Activated T-helper 1 cell treated with anti-CD3 and anti-CD28 coated beads, Interleukin-2, amount 50 U/mL, for 16 hours (primary cell): Measurements from ENCODE around the gene MACF1.
"Not testable (repeated sequence)": the region's sequence is repeated elsewhere in the genome, so short reads cannot be mapped to it uniquely, and the experiment has no call there.

Experiments
- DNase-seq, 2 donors: peaks; one replicate each; pipeline ENCODE4 v3.0.0-alpha.2; 2020; ENCODE audit warnings: low read depth in 1 of 2, low spot score in 1 of 2

Gene MACF1

DNA sequence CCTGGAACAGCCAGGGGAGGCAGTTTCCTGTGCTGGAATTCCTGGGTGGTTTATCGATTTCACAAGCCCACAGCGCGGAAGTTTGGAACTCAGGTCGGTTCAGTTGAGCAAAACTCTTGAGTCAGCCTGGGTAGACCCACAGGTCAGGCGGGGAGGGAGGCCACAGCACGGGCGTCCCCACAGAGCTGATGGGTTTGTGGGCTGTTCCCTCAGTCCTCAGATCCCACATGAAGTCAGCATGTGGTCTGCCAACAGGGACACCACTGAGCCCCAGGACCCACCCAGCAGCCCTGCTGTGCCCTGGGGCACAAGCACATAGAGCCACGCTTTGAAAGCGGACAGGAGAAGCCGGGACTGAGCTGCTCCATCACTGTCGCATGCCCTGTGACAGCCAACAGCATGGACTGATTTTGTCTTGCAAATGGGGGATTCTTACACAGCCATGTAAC, 304.4 kb downstream of the MACF1 start:
- no peak for DNase-seq

DNA sequence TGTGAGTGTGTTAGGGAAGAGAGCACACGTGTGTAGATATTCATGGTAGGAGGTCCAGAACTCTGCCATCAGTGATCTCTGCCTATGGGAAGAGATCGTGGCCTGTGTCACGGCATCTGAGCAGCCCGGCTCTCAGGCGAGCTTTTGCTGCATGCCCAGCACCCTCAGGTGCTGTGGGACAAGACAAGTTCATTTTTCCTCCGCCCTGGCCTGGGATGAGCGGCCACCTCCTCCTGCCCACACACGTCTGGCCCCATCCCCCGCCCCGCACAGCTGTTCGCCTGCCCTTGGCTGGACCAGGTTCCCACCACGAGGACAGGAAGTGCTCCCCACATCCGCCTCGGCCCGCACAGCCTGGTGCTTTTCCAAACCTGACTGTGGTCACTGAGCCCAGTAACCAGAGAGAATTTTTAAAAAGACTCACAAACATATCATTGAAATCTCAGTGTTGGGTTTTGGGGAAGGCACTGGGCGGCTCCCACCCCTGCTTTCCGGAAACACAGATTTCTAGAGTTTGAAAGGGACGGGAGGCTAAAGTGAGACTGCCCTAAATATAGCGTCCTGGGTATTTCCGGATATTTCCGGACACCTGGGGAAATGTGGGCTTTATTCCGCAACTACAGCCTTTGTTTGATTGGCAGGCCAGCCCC, 305.0 kb downstream of the MACF1 start:
- no peak for DNase-seq

GRCh38 chr1:39510570-39511186, 306.2 kb downstream of the MACF1 start:
- not testable (repeated sequence) for DNase-seq

- DNase-seq: not testable (repeated sequence)
Measured at GRCh38 chr1:39511477-39511876, 307.0 kb downstream of the MACF1 start.

DNA sequence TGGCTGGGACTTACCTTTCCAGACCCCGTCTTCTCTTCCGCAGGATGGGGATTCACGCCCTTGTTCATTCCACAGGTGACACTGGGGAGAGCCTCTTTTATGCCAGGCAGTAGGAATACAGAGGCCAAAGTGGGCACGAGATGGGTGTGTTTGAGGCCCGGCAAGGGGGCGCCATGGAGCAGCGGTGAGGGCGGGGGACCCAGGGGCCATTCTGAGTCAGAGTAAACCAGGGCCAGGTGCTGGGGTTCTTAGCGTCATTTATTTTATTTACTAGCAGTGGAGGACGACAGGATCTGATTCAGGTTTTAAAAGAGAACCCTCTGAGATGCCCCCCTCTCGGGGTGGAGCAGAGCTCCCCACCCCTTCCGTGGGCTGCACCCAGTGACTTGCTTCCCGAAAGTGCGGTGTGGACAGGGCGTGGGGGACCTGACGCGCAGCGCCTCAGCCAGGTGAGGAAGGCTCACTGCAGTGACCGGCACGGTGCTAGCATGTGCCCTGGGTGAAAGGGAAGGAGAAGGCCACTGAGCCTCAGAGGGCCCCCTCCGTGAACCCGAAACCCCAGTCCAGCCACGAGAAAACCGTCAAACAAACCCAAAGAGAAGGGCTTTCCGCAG, 307.8 kb downstream of the MACF1 start:
- DNase-seq: not testable (repeated sequence)

GRCh38 chr1:39514710-39515124, 310.2 kb downstream of the MACF1 start:
- not testable (repeated sequence) for DNase-seq

DNA sequence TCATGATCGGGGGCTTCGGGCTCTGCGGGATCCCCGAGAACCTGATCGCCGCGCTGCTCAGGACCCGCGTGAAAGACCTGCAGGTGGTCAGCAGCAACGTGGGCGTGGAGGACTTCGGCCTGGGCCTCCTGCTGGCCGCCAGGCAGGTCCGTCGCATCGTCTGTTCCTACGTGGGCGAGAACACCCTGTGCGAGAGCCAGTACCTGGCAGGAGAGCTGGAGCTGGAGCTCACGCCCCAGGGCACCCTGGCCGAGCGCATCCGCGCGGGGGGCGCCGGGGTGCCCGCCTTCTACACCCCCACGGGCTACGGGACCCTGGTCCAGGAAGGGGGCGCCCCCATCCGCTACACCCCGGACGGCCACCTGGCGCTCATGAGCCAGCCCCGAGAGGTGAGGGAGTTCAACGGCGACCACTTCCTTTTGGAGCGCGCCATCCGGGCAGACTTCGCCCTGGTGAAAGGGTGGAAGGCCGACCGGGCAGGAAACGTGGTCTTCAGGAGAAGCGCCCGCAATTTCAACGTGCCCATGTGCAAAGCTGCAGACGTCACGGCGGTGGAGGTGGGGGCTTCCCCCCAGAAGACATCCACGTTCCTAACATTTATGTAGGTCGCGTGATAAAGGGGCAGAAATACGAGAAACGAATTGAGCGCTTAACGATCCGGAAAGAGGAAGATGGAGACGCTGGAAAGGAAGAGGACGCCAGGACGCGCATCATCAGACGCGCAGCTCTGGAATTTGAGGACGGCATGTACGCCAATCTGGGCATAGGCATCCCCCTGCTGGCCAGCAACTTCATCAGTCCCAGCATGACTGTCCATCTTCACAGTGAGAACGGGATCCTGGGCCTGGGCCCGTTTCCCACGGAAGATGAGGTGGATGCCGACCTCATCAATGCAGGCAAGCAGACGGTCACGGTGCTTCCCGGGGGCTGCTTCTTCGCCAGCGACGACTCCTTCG, 310.9 kb downstream of the MACF1 start:
- DNase-seq: not testable (repeated sequence)

GRCh38 chr1:39516841-39517240, 312.3 kb downstream of the MACF1 start:
- DNase-seq: not testable (repeated sequence)

DNA sequence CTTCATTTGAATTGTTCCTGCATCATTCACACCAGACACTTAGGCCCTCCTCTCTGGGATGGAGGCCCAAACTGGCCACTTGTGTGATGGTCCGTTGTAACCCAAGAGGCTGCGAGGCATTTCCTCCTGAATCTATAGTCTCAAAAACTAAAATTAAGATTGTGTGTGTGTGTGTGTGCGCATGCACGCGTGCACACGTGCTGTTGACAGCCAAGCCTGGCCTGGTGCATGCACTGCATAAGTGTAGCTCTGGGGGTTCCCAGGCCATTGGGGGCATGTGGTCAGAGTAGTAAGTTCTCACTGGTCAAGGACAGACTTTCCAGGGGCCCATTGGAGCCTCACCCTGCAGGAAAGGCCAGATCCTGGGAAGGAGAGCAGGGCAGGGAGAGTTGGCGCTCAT, 313.4 kb downstream of the MACF1 start:
- DNase-seq: not testable (repeated sequence)

GRCh38 chr1:39519376-39519775, 314.9 kb downstream of the MACF1 start:
- DNase-seq: not testable (repeated sequence)

- DNase-seq: not testable (repeated sequence)
Measured at GRCh38 chr1:39522221-39522620, 317.7 kb downstream of the MACF1 start.

GRCh38 chr1:39522661-39523567, 318.4 kb downstream of the MACF1 start:
- DNase-seq: no peak

DNA sequence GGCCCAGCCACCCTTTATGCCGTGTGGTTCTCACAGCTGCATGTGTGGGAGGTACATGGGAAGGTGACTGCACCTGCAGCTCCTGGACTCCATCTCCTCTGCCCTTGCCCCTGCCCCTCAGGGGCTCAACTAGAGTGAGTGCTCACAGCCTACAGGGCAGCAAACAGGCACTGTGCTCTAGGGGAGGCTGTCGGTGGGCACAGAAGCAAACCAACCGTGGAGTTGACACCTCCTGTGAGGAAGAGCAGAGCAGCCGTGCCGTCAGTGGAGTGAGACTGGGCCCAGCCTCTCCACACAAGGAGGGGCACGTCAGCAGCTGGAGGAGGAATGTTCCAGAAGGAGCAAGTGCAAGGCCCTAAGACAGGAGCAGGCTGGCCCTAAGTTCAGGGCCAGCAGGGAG, 319.7 kb downstream of the MACF1 start:
- DNase-seq: no peak

- no peak for DNase-seq
Measured at GRCh38 chr1:39524591-39525365, 320.3 kb downstream of the MACF1 start.

DNA sequence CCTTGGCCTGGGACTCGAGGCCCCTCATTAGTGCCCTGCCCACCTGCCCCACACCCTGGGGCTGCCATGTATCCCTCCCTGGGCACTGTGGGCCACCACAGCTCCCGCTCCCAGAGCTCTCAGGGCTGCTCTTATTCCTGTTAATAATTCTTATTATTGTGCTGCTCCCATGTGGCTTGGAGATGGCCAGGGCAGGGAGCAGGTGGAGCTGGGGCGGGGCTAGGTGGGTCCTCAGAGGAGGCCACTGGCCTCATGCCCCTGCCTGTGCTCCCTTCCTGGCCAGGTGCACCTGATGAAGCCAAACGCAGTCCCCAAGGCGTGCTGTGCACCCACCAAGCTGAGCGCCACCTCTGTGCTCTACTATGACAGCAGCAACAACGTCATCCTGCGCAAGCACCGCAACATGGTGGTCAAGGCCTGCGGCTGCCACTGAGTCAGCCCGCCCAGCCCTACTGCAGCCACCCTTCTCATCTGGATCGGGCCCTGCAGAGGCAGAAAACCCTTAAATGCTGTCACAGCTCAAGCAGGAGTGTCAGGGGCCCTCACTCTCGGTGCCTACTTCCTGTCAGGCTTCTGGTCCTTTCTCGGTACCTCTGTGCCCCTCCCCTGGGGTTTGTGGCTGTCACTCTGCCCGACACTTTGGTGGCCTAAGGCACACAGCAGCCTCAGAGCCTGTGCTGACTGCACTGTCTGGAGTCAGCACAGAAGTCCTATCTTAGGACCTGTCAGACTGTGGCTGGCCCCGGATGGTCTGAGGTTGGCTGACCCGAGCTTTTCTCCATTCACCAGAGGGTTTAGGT, 321.1 kb downstream of the MACF1 start:
- no peak for DNase-seq

- no peak for DNase-seq
Measured at GRCh38 chr1:39526466-39527189, 322.1 kb downstream of the MACF1 start.

- not testable (repeated sequence) for DNase-seq
Measured at GRCh38 chr1:39527190-39527579, 322.7 kb downstream of the MACF1 start.

GRCh38 chr1:39528082-39528481, 323.6 kb downstream of the MACF1 start:
- DNase-seq: no peak
